NB4 (cell line): ENCODE data around the gene MAPK8IP1.
A peak's percentile ranks its signal among the peaks of the same experiment; 100 is the strongest.

ENCODE experiments used
- TF ChIP-seq, protein P1 (sequence below): IDR thresholded peaks from one replicate; pipeline ENCODE4 v1.5.1; 2012; ENCODE audit warnings: low read depth, low read length
- TF ChIP-seq, protein P2 (sequence below): IDR thresholded peaks from 2 replicates; pipeline ENCODE4 v1.6.1; 2011; ENCODE audit warnings: low read depth, low read length

DNA sequence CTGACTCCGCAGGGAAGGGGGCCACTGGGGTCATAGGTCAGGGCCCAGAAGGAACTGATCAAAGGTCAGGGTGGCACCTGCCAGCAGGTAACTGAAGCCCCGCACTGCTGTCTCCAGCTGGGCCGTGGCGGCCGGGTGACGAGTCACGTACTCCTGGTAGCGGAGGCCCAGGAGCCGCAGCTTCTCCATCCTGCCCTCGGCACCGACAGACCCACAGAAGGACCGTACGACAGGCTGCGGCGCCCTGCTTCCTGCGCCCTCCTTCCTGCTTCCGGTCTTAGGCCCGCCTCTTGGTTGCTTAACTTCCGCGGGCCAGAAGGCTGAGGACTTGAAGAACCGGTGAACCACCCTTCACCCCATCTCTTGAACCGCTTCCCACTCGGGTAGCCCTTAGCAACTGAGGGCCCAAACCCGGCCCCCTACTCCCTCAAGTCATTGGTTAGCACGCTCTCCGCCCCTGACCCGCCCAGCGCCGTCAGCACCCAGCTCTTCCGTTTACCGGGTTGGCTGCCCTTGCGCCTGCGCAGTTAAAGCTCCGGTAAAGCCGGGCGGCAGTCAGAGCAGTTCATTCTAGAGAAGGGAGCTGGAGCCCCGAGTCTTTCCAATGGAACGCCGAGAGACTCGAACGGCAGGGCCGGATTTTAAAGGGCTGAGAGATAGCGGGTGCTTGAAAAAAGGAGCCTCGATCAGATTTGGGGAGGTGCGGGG lies 32.3 kb downstream of the MAPK8IP1 start, which contains the start of gene PEX16:
- TF ChIP-seq, protein P1, sequence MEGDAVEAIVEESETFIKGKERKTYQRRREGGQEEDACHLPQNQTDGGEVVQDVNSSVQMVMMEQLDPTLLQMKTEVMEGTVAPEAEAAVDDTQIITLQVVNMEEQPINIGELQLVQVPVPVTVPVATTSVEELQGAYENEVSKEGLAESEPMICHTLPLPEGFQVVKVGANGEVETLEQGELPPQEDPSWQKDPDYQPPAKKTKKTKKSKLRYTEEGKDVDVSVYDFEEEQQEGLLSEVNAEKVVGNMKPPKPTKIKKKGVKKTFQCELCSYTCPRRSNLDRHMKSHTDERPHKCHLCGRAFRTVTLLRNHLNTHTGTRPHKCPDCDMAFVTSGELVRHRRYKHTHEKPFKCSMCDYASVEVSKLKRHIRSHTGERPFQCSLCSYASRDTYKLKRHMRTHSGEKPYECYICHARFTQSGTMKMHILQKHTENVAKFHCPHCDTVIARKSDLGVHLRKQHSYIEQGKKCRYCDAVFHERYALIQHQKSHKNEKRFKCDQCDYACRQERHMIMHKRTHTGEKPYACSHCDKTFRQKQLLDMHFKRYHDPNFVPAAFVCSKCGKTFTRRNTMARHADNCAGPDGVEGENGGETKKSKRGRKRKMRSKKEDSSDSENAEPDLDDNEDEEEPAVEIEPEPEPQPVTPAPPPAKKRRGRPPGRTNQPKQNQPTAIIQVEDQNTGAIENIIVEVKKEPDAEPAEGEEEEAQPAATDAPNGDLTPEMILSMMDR: no peak
- TF ChIP-seq, protein P2, sequence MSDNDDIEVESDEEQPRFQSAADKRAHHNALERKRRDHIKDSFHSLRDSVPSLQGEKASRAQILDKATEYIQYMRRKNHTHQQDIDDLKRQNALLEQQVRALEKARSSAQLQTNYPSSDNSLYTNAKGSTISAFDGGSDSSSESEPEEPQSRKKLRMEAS: peak; percentile 54
